Muscle of arm (tissue), 12 donors: ENCODE results near the gene ZCCHC24. TPM values are rescaled to one million over a fixed set of nuclear protein-coding genes. Genes with fewer than 3 reads are reported as not detected.

Experiments
- DNase-seq: peaks from one replicate; pipeline ENCODE4 v3.0.0-alpha.2; 2013
- polyA plus RNA-seq, 12 donors: library from polyadenylated mRNA; unstranded; fragments of 120-200 nt; gene quantifications; one replicate each; pipeline ENCODE4 v1.2.1, GENCODE V29; 2013; ENCODE audit not compliant: insufficient read length in 12 of 12

The ZCCHC24 gene
- polyA plus RNA-seq, 12 donors = 47.0 to 84.0 (median 60.4) TPM; not detected in 1

DNA sequence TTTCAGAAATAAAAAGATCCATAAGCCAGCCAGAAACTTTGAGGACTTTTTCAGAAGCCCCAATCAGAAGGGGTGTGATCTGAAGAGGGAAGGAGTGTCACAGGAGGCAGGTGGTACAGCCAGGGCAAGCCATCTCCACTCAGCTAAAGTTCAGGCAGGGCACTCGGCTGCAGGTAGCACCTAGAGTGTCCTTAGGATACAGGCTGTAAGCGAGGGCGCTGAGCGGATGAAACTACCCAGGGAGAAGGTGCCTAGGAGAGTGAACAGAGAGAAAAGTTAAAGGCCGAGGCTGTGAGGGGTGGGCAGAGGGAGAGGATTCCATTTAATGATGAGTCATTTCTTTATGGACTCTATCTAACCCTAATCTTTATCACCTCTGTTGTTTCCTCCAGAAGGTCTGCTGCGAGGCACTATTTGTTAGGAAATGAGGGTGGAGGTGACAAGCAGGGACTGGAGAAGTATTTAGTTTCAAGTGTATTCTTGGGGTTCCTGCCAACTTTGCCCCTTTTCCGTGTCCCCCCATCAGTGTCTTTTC lies 29.8 kb upstream of the ZCCHC24 start:
- DNase-seq = no peak

DNA sequence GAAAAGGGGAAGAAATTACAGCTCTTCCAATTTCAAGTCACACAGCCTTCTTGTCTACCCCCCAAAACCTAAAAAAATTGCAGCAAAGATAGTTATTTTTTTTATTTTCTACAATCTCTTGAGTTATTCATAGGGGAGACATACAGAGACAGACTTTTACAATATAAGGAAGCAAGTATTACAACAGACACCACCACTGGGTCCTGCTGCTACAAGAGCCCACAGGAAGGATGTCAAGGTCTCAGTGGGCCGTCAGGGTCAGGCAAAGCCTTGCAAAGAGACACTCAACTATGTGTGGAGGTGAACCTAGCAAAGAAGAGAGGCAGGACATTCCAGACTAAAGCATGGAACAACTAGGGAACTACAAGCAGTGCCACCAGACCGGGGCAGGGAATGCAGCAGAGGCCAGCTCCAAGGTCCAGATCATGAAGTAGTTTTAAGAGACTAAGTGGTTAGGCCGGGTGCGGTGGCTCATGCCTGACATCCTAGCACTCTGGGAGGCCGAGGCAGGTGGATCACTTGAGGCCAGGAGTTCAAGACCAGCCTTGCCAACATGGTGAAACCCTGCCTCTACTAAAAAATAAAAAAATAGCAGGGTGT lies 28.2 kb upstream of the ZCCHC24 start:
- no peak for DNase-seq

- no peak for DNase-seq
Measured at GRCh38 chr10:79472951-79473350, 27.5 kb upstream of the ZCCHC24 start.

DNA sequence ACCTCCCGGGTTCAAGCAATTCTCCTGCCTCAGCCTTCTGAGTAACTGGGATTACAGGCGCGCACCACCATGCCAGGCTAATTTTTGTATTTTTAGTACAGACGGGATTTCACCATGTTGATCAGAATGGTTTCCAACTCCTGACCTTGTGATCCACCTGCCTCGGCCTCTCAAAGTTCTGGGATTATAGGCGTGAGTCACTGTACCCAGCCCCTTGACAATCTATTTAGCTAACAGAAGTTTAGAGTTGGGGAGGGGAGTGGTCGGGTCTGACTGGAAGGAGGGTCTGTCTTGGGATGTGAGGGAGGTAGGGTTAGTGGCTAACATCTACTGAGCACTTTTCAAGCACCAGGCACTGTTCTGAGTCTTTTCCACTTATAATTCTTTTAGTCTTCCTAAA lies 27.0 kb upstream of the ZCCHC24 start:
- no peak for DNase-seq

DNA sequence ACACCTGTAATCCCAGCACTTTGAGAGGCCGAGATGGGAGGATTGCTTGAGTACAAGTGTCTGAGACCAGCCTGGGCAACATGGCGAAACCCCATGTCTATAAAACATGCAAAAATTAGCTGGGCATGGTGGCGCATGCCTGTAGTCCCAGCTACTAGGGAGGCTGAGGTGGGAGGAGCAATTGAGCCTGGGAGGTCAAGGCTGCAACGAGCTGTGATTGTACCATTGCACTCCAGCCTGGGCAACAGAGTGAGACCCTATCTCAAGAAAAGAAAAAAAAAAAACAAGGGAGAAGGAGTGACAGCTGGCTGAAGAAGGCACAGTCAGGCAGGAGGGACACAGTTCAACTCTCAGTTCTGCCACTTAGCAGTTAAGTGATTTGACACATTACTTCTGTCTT lies 26.4 kb upstream of the ZCCHC24 start:
- no peak for DNase-seq

- no peak for DNase-seq
Measured at GRCh38 chr10:79470096-79470495, 24.7 kb upstream of the ZCCHC24 start.

DNA sequence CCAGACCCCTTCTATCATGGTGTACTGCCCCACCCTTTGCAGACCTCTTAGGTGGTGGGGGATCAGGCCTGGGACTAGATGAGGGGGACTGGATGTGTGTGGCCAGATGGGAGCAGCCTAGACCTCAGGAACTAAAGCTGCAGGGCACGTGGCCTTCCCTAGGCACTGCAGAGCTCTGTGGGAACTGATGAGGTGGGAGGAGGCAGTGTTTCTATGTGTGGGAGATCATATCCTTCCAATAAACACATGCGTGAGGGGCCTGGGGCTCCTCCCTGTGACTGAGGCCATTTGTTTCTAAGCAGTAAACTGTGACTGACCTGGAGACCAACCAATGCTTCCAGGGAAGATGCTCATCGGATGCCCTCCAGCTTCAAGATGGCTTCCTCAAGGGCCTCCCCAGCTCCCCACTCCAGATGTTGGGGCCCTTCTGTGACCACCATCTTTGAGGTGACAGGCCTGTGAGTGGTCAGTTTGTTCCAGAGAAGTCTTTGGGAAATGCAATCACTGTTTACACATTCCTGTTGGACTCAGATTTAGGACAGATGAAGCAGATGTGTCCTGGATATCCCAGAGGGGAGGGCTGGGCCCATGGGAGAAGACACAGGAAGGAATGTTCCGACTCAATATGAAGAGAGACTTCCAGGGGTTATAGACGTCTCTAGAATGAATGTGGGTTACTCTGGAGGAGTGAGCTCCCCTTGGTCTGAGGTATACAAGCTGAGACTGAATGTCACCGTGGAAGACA lies 23.6 kb upstream of the ZCCHC24 start:
- no peak for DNase-seq

DNA sequence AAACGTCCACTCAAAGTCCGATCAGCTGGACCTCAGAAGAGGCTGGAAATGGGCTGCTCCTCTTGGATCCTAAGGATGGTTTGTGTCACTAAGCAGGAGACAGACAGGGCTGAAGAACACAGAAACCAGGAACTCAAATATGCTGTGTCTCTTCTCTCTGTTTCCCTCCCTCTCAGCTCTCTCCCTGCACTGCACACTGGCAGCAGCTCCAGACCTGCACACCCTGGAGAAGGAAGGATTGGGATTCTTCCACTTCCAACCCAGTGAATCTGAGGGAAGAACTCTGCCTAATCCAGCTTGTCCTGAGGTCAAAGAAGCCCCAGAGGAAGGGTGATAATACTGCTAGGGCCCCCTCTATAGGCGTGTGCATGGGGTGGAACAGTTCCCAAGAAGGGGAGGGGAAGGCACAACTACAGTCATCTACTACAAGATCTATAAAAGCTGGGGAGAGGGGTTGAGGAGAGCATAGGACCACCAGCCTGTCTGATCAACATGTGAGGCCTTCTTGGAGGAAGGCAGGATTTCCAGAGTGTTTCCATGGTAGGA lies 22.7 kb upstream of the ZCCHC24 start:
- no peak for DNase-seq

DNA sequence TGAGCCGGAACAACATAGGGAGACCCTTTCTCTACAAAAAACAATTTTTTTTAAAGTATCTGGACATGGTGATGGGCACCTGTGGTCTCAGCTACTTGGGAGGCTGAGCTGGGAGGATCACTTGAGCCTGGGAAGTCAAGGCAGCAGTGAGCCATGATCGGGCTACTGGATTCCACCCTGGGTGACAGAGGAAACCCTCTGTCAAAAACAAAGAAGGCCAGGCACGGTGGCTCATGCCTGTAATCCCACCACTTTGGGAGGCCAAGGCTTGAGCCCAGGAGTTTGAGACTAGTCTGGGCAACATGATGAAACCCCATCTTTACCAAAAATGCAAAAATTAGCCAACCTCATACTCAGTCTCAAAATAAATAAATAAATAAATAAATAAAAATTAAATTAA lies 19.9 kb upstream of the ZCCHC24 start:
- no peak for DNase-seq

- DNase-seq = no peak
Measured at GRCh38 chr10:79463578-79464496, 18.4 kb upstream of the ZCCHC24 start.

DNA sequence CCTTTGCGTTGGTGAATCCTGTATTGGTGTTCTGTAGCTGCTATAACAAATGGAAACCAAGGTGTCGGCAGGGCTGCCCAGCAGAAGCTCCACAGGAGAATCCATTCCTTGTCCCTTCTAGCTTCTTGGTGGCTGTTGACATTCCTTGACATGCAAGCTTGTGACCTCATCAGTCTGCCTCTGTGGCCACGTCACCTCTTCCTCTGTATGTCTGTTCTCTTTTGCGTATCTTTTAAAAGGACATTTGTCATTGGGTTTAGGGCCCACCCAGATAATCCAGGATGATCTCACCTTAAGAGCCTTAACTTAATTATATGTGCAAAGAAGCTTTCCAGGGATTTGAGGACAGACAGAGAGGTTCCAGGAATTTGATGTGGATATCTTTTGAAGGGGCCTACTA lies 15.3 kb upstream of the ZCCHC24 start:
- no peak for DNase-seq

- no peak for DNase-seq
Measured at GRCh38 chr10:79459243-79459642, 13.8 kb upstream of the ZCCHC24 start.

- no peak for DNase-seq
Measured at GRCh38 chr10:79458483-79458882, 13.1 kb upstream of the ZCCHC24 start.

GRCh38 chr10:79457256-79457785 lies 11.9 kb upstream of the ZCCHC24 start:
- no peak for DNase-seq

DNA sequence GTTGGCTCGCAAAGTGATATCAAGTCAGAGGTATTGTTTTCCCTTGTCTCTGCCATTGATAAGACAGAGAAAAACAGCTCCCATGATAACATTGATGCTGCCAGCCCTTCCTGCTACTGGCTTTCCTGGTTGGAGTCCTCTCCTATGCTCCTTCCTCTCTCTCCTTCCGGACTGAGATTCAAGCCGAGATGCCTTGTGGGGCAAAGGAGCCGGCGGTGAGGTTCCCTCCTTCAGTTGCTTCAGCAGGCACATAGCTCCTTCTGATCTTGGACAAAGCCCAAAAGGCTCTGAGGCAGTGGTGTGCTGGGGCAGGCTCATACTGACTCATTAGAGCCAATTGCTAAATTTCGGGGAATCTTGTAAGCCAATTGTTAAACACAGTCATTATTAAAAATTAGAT lies 8.8 kb upstream of the ZCCHC24 start:
- DNase-seq = no peak

DNA sequence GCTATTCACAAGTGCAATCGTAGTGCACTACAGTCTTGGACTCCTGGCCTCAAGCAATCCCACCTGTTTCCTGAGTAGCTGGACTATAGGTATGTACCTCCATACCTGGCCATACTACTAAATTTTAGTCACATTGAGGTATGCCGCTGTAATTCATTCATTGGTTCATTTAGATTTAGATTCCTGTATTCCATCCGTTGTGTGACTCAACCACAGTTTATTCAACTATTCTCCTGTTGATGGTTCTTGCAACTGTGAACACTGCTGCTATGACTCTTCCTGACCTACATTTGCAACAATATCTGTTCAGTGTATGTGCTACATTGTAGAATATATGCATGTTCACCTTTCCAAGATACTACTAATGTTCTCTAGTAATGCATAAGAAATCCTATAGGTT lies 8.0 kb upstream of the ZCCHC24 start:
- no peak for DNase-seq

DNA sequence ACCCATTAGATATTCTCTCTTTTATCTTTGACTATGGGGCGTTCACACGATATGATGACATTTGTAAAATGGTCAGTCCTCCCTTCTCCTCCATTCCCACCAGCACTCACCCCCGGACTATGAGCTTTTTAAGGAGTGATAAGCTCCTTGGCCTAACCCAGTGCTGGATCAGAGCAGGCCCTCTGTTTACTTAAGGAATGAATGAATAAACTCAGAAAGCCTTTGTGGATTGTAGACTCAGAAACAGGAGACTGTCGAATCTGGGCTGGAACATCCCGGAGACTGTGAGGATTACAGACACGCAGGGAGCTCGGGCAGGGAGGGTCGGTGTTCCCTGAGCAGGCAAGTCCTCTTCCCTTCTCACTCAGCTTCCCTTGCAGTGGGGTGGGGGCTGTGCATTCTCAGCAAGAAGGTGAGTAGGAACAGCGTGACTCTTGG lies 6.8 kb upstream of the ZCCHC24 start:
- no peak for DNase-seq

DNA sequence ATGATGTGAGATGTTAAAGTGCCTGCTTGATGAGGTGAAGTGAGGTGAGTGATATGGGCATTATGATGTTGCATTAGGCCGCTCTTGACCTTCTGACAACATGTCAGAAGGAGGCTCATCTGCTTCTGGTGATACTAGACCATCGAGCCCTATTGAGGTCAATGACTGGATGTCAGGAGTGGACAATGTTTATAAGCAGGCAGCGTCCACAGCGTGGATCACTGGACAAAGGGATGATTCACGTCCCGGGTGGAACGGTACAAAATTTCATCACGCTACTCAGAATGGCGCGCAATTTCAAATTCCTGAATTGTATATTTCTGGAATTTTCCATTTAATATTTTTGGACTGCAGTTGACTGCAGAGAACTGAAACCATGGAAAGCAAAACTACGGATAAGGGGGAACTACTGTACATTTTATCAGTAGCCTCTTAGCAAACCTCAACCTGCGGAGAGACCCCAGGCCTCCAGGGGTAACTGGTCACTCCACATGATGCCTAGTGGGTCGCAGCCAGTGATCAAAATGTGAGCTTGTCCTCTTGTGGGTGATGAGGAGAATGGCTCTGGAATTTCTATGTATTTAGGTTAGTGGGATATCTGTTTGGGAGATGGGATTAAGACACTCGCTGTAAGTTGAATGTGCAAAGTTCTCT lies 5.7 kb upstream of the ZCCHC24 start:
- DNase-seq = no peak

- DNase-seq = no peak
Measured at GRCh38 chr10:79449181-79450146, 4.0 kb upstream of the ZCCHC24 start.

GRCh38 chr10:79448732-79449049 lies 3.3 kb upstream of the ZCCHC24 start:
- DNase-seq = no peak
